ENCODE measurements around the gene SUB1.

SUB1 gene

DNA sequence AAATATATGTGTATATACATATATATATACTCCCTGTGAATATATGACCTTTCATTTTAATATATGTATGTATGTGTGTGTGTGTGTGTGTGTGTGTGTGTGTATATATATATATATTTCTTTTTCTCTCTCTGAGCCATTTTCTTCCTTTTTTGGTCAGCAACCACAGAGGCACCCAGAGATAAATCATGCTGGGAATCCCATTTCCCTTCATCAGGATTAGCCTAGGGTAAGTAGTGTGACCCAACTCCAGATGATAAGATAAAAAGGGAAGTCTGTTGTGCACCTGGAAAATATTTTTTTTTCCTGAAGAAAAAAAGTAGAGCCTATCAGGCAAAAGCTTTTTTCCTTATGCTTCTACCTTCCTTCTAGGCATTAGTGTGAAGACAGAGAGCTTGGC is 25.4 kb upstream of the SUB1 start:
- TF ChIP-seq ZFX (IDR thresholded peaks at IDR 0.05), result no peak
- TF ChIP-seq, protein P1, sequence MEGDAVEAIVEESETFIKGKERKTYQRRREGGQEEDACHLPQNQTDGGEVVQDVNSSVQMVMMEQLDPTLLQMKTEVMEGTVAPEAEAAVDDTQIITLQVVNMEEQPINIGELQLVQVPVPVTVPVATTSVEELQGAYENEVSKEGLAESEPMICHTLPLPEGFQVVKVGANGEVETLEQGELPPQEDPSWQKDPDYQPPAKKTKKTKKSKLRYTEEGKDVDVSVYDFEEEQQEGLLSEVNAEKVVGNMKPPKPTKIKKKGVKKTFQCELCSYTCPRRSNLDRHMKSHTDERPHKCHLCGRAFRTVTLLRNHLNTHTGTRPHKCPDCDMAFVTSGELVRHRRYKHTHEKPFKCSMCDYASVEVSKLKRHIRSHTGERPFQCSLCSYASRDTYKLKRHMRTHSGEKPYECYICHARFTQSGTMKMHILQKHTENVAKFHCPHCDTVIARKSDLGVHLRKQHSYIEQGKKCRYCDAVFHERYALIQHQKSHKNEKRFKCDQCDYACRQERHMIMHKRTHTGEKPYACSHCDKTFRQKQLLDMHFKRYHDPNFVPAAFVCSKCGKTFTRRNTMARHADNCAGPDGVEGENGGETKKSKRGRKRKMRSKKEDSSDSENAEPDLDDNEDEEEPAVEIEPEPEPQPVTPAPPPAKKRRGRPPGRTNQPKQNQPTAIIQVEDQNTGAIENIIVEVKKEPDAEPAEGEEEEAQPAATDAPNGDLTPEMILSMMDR (conservative IDR thresholded peaks at IDR 0.05), result no peak
- no peak overlapping the region for H3K27ac ChIP-seq

GRCh38 chr5:32562056-32562455 is 23.3 kb upstream of the SUB1 start:
- no peak for TF ChIP-seq ZFX (IDR thresholded peaks at IDR 0.05)
- TF ChIP-seq, protein P1 (conservative IDR thresholded peaks at IDR 0.05), result no peak
- H3K27ac ChIP-seq, result no peak overlapping the region

DNA sequence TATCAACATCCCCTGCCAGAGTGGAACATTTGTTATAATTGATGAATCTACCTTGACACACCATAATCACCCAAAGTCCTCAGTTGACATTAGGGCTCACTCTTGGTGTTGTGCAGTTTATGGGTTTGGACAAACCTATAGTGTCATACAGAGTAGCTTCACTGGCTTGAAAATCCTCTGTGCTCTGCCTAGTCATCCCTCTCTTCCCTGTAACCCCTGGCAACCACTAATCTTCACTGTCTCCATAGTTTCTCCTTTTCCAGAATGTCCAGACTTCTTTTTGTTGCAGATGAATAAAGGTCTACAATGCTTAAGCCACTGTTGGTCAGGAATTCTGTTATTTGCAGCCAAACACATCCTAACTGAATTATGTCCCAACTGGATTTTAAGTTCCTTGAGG is 22.5 kb upstream of the SUB1 start:
- H3K27ac ChIP-seq, result no peak overlapping the region
- TF ChIP-seq ZFX (IDR thresholded peaks at IDR 0.05), result no peak
- TF ChIP-seq, protein P1 (conservative IDR thresholded peaks at IDR 0.05), result no peak

- TF ChIP-seq, protein P1 (conservative IDR thresholded peaks at IDR 0.05), result no peak
- TF ChIP-seq ZFX (IDR thresholded peaks at IDR 0.05), result no peak
- H3K27ac ChIP-seq, result no peak overlapping the region
Observed at GRCh38 chr5:32563614-32564013, 21.7 kb upstream of the SUB1 start.

- TF ChIP-seq ZFX (IDR thresholded peaks at IDR 0.05), result no peak
- TF ChIP-seq, protein P1 (conservative IDR thresholded peaks at IDR 0.05), result no peak
- no peak overlapping the region for H3K27ac ChIP-seq
Observed at GRCh38 chr5:32565145-32565544, 20.2 kb upstream of the SUB1 start.

DNA sequence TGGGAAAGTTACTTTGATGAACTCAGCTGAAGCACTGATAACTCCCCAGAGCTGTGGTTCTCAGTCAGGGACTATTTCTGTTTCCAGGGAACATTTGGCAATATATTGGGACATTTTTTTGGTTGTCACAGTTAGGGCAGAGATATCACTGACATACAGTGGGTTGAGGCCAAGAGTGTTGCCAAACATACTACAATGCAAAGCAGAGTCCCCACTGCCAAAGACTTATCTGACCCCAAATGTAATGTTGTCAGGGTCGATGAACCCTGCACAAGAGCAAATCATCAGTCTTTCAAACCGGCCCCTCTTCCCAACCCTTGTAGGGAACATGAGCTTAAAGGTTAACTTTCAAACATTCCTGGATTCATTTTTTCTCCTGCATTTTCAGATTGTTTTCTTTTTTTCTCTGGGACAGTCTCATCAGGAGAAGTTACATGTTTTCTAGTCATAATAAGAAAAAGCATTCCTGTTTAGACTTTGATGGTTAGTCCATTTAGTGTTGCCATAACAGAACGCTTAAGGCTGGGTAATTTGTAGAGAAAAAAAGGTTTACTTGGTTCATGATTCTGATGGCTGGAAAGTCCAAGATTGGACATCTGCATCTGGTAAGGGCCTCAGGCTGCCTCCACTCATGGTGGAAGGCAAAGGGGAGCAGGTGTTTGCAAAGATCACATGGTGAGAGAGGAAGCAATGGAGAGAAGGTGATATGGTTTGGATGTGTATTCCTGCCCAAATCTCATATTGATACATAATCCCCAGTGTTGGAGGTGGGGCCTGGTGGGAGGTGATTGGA is 18.8 kb upstream of the SUB1 start:
- H3K27ac ChIP-seq, result no peak overlapping the region
- no peak for TF ChIP-seq ZFX (IDR thresholded peaks at IDR 0.05)
- TF ChIP-seq, protein P1 (conservative IDR thresholded peaks at IDR 0.05), result no peak

GRCh38 chr5:32571128-32571527 is 14.2 kb upstream of the SUB1 start:
- TF ChIP-seq, protein P1 (conservative IDR thresholded peaks at IDR 0.05), result no peak
- no peak for TF ChIP-seq ZFX (IDR thresholded peaks at IDR 0.05)
- no peak overlapping the region for H3K27ac ChIP-seq

Data from C4-2B (cell line).